ENCODE measurements around the gene C9. TPM values are rescaled to one million over a fixed set of nuclear protein-coding genes. Genes with fewer than 3 reads are reported as not detected.
"Not testable (repeated sequence)": the region's sequence is repeated elsewhere in the genome, so short reads cannot be mapped to it uniquely, and the experiment has no call there.

Gene C9
- total RNA-seq, 1 donor from 2014 or later, result not detected

- Mint-ChIP-seq H3K27me3 (ENCODE audit: low read depth) (no peaks in the 10 kb centered on the region), H3K27ac (no peak overlapping the region), H3K4me3 (no peak overlapping the region), H3K36me3 (peaks cover 6% of the 10 kb centered on the region), H3K9me3 (no peaks in the 10 kb centered on the region), H3K4me1 (peaks cover 47% of the 10 kb centered on the region)
- no peak for TF ChIP-seq CTCF (IDR thresholded peaks at IDR 0.05; ENCODE audit: unreplicated experiment)
- DNase-seq (ENCODE audit: low spot score in 2 of 2, unreplicated experiment in 2 of 2), result no peak
Measured at GRCh38 chr5:39409033-39409432, 44.7 kb upstream of the C9 start.

GRCh38 chr5:39405083-39405843, 41.0 kb upstream of the C9 start:
- peak overlapping the region; percentile 4 for H3K27ac Mint-ChIP-seq
- peaks cover 6% of the 10 kb centered on the region for H3K36me3 Mint-ChIP-seq
- peaks cover 28% of the 10 kb centered on the region for H3K4me1 Mint-ChIP-seq
- no peak for DNase-seq (ENCODE audit: low spot score in 2 of 2, unreplicated experiment in 2 of 2)
- no peaks in the 10 kb centered on the region for H3K27me3 Mint-ChIP-seq (ENCODE audit: low read depth)
- H3K4me3 Mint-ChIP-seq, result no peak overlapping the region
- no peaks in the 10 kb centered on the region for H3K9me3 Mint-ChIP-seq
- no peak for TF ChIP-seq CTCF (IDR thresholded peaks at IDR 0.05; ENCODE audit: unreplicated experiment)

- H3K9me3 Mint-ChIP-seq; DNase-seq (ENCODE audit: low spot score in 2 of 2, unreplicated experiment in 2 of 2); H3K27ac Mint-ChIP-seq; H3K4me3 Mint-ChIP-seq; H3K36me3 Mint-ChIP-seq; H3K27me3 Mint-ChIP-seq (ENCODE audit: low read depth): not testable (repeated sequence)
- H3K4me1 Mint-ChIP-seq, result peaks cover 25% of the 10 kb centered on the region
Measured at GRCh38 chr5:39403761-39404160, 39.5 kb upstream of the C9 start.

- H3K9me3 Mint-ChIP-seq; H3K36me3 Mint-ChIP-seq; H3K27me3 Mint-ChIP-seq (ENCODE audit: low read depth); H3K4me3 Mint-ChIP-seq; H3K27ac Mint-ChIP-seq; DNase-seq (ENCODE audit: low spot score in 2 of 2, unreplicated experiment in 2 of 2): not testable (repeated sequence)
- peaks cover 20% of the 10 kb centered on the region for H3K4me1 Mint-ChIP-seq
Measured at GRCh38 chr5:39402140-39402539, 37.8 kb upstream of the C9 start.

- H3K27me3 Mint-ChIP-seq (ENCODE audit: low read depth), result no peaks in the 10 kb centered on the region
- no peak for TF ChIP-seq CTCF (IDR thresholded peaks at IDR 0.05; ENCODE audit: unreplicated experiment)
- H3K9me3 Mint-ChIP-seq, result no peaks in the 10 kb centered on the region
- H3K4me3 Mint-ChIP-seq, result no peak overlapping the region
- peaks cover 2% of the 10 kb centered on the region for H3K36me3 Mint-ChIP-seq
- H3K27ac Mint-ChIP-seq, result peak overlapping the region; percentile 88
- no peak for DNase-seq (ENCODE audit: low spot score in 2 of 2, unreplicated experiment in 2 of 2)
- H3K4me1 Mint-ChIP-seq, result peaks cover 25% of the 10 kb centered on the region
Measured at GRCh38 chr5:39400713-39401578, 36.7 kb upstream of the C9 start.

GRCh38 chr5:39399135-39400036, 35.1 kb upstream of the C9 start:
- Mint-ChIP-seq H3K4me1 (peaks cover 35% of the 10 kb centered on the region), H3K36me3 (no peaks in the 10 kb centered on the region), H3K27ac (peak overlapping the region; percentile 72), H3K4me3 (no peak overlapping the region), H3K27me3 (ENCODE audit: low read depth) (no peaks in the 10 kb centered on the region), H3K9me3 (no peaks in the 10 kb centered on the region)
- TF ChIP-seq CTCF (IDR thresholded peaks at IDR 0.05; ENCODE audit: unreplicated experiment), result no peak
- DNase-seq (ENCODE audit: low spot score in 2 of 2, unreplicated experiment in 2 of 2), result no peak

Data from mesothelial cell of epicardium (in vitro differentiated cells).